GM23338 (cell line): ENCODE data around the gene PAN2. TPM values are rescaled to one million over a fixed set of nuclear protein-coding genes. Genes with fewer than 3 reads are reported as not detected.

Experiments
- ATAC-seq: fragments of 200-7000 bp; cut with Tn5 transposase; 3 replicates; pipeline ENCODE4 v1.9.1; 2020
- DNase-seq: peaks from one replicate; pipeline ENCODE4 v3.0.0-alpha.2; 2015; ENCODE audit warnings: low spot score
- H2AFZ ChIP-seq: fragments of 200-600 bp; sonication (generic); 2 replicates; pipeline ENCODE4 v1.8.0; 2016; ENCODE audit warnings: antibody characterized with exemption, mild to moderate bottlenecking, moderate library complexity
- H3F3A ChIP-seq: fragments of 200-600 bp; sonication (generic); replicated peaks from 2 replicates; pipeline ENCODE4 v1.8.0; 2017; ENCODE audit warnings: antibody characterized with exemption, mixed run types, low read depth
- H3K27ac ChIP-seq: fragments of 200-600 bp; sonication (generic); 2 replicates; pipeline ENCODE4 v1.6.1; 2016; ENCODE audit warnings: low read depth
- H3K27me3 ChIP-seq: fragments of 200-600 bp; sonication (generic); 2 replicates; pipeline ENCODE4 v1.8.0; 2016; ENCODE audit warnings: mild to moderate bottlenecking, mixed run types, moderate library complexity; ENCODE audit not compliant: insufficient read depth
- H3K36me3 ChIP-seq: fragments of 200-600 bp; sonication (generic); 2 replicates; pipeline ENCODE4 v1.8.0; 2016; ENCODE audit warnings: mild to moderate bottlenecking; ENCODE audit not compliant: insufficient read depth
- H3K4me1 ChIP-seq: fragments of 200-600 bp; sonication (generic); 2 replicates; pipeline ENCODE4 v1.8.0; 2016; ENCODE audit warnings: mild to moderate bottlenecking, moderate library complexity; ENCODE audit not compliant: insufficient read depth
- H3K4me2 ChIP-seq: fragments of 200-600 bp; sonication (generic); 2 replicates; pipeline ENCODE4 v1.7.1; 2017; ENCODE audit warnings: mixed run types
- H3K4me3 ChIP-seq: fragments of 200-600 bp; sonication (generic); 2 replicates; pipeline ENCODE4 v1.6.1; 2016; ENCODE audit warnings: mixed run types
- H3K79me2 ChIP-seq: fragments of 200-600 bp; sonication (generic); replicated peaks from 2 replicates; pipeline ENCODE4 v1.8.0; 2017; ENCODE audit warnings: mild to moderate bottlenecking; ENCODE audit not compliant: insufficient read depth
- H3K9me2 ChIP-seq: fragments of 200-600 bp; sonication (generic); 2 replicates; pipeline ENCODE4 v1.8.0; 2017; ENCODE audit not compliant: insufficient read depth
- H4K20me1 ChIP-seq: fragments of 200-600 bp; sonication (generic); replicated peaks from 2 replicates; pipeline ENCODE4 v1.8.0; 2017; ENCODE audit warnings: mild to moderate bottlenecking; ENCODE audit not compliant: insufficient read depth
- H3K27ac Mint-ChIP-seq: 2 replicates; pipeline ENCODE4 v1.8.0; 2020; ENCODE audit warnings: inconsistent platforms, mild to moderate bottlenecking, moderate library complexity, mixed read lengths
- H3K27me3 Mint-ChIP-seq: 3 replicates; pipeline ENCODE4 v1.8.0; 2022; ENCODE audit warnings: low read depth, mild to moderate bottlenecking, moderate library complexity, mixed read lengths, inconsistent platforms; ENCODE audit not compliant: insufficient read depth, poor library complexity
- H3K36me3 Mint-ChIP-seq: 3 replicates; pipeline ENCODE4 v1.8.0; 2021; ENCODE audit warnings: low read depth, mild to moderate bottlenecking, inconsistent platforms, moderate library complexity, mixed read lengths
- H3K4me1 Mint-ChIP-seq: 3 replicates; pipeline ENCODE4 v1.8.0; 2020; ENCODE audit warnings: mild to moderate bottlenecking, inconsistent platforms, mixed read lengths
- H3K4me3 Mint-ChIP-seq: 3 replicates; pipeline ENCODE4 v1.8.0; 2021; ENCODE audit warnings: moderate library complexity, mild to moderate bottlenecking, inconsistent platforms, mixed read lengths
- H3K9me3 Mint-ChIP-seq: 3 replicates; pipeline ENCODE4 v1.8.0; 2020; ENCODE audit warnings: moderate library complexity, mild to moderate bottlenecking, inconsistent platforms, mixed read lengths
- CREB1 ChIP-seq: fragments of 250-450 bp; sonication (Bioruptor Pico); IDR thresholded peaks from 2 replicates; pipeline ENCODE4 v1.5.0; 2020; ENCODE audit warnings: low read depth, mild to moderate bottlenecking, moderate library complexity
- CTCF ChIP-seq, 2 experiments: fragments of 200-600 bp in 1 of 2; sonication (generic) in 1 of 2; conservative IDR thresholded peaks; 2 replicates each; pipeline versions ENCODE4 v1.5.1 to v1.6.1; 2016 to 2017; ENCODE audit warnings: antibody characterized with exemption in 2 of 2, low read depth in 2 of 2, mild to moderate bottlenecking in 2 of 2, moderate library complexity in 1 of 2
- ETS1 ChIP-seq: IDR thresholded peaks from 2 replicates; pipeline ENCODE4 v1.6.1; 2016; ENCODE audit warnings: antibody characterized with exemption
- EZH2 ChIP-seq: fragments of 200-600 bp; sonication (generic); IDR thresholded peaks from one replicate; pipeline ENCODE4 v1.8.0; 2017; ENCODE audit warnings: antibody characterized with exemption, mild to moderate bottlenecking, low read depth; ENCODE audit not compliant: unreplicated experiment
- EZH2phosphoT487 ChIP-seq: fragments of 200-600 bp; sonication (generic); IDR thresholded peaks from one replicate; pipeline ENCODE4 v1.8.1; 2018; ENCODE audit warnings: antibody characterized with exemption; ENCODE audit not compliant: unreplicated experiment
- JUNB ChIP-seq: IDR thresholded peaks from one replicate; pipeline ENCODE4 v1.6.1; 2016; ENCODE audit warnings: antibody characterized with exemption; ENCODE audit not compliant: unreplicated experiment
- NANOG ChIP-seq: IDR thresholded peaks from 2 replicates; pipeline ENCODE4 v1.6.1; 2016; ENCODE audit warnings: antibody characterized with exemption, borderline replicate concordance
- POLR2AphosphoS5 ChIP-seq: IDR thresholded peaks from 2 replicates; pipeline ENCODE4 v1.6.1; 2016; ENCODE audit warnings: antibody characterized with exemption, low read depth
- STAT1 ChIP-seq: IDR thresholded peaks from one replicate; pipeline ENCODE4 v1.6.1; 2016; ENCODE audit warnings: antibody characterized with exemption; ENCODE audit not compliant: unreplicated experiment
- ZNF114 ChIP-seq: fragments of 250-450 bp; sonication (Bioruptor Pico); IDR thresholded peaks from 2 replicates; pipeline ENCODE4 v1.5.0; 2020; ENCODE audit warnings: mild to moderate bottlenecking, moderate library complexity
- ZNF331 ChIP-seq: fragments of 250-450 bp; sonication (Bioruptor Pico); IDR thresholded peaks from 2 replicates; pipeline ENCODE4 v1.5.0; 2020; ENCODE audit warnings: low read depth, mild to moderate bottlenecking, moderate library complexity
- polyA plus RNA-seq: library from polyadenylated mRNA; unstranded; fragments of >200 nt; fragmentation: Nextera tagmentation; extraction: Ambion mirVana; gene quantifications from 2 replicates; pipeline ENCODE4 v1.2.1, GENCODE V29; 2016
- total RNA-seq: library from RNA; depleted of rRNA; stranded (reverse); fragments of >200 nt; shearing (Covaris generic); gene quantifications from 2 replicates; pipeline ENCODE4 v1.2.3, GENCODE V29; 2014
- TF ChIP-seq, protein P1 (sequence below): fragments of 250-450 bp; sonication (Bioruptor Pico); IDR thresholded peaks from 2 replicates; pipeline ENCODE4 v1.5.0; 2020; ENCODE audit warnings: mild to moderate bottlenecking, moderate library complexity
- TF ChIP-seq, protein P2 (sequence below): IDR thresholded peaks from one replicate; pipeline ENCODE4 v1.6.1; 2018; ENCODE audit warnings: antibody characterized with exemption; ENCODE audit not compliant: unreplicated experiment

PAN2 gene
- total and polyA plus RNA-seq, 2 experiments from 2014 or later, result 11.5 to 27.2 TPM

DNA sequence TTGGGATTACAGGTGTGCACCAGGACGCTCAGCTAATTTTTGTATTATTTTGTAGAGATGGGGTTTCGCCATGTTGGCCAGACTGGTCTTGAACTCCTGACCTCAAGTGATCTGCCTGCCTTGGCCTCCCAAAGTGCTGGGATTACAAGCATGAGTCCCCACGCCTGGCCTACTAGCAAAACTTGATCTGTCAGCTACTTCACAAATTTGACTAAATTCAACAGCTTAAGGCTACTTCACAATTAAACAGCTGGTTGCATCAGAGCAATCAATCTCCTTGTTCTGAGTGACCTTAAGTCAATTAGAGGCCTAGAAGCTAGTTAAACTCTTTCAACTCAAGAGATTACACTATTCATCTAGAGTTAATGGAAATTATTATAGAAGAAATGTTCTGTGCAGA lies 54.9 kb downstream of the PAN2 start:
- Histone ChIP-seq H3K4me3 (no peak overlapping the region), H3K27ac (no peak overlapping the region; the same call in 1 of the 2 replicates), H3K9me2 (no peaks in the 10 kb centered on the region), H4K20me1 (peaks cover 10% of the 10 kb centered on the region), H3K4me2 (no peak overlapping the region), H3K79me2 (no peaks in the 10 kb centered on the region), H3K4me1 (no peaks in the 10 kb centered on the region), H3K27me3 (no peaks in the 10 kb centered on the region), H3F3A (peaks cover 15% of the 10 kb centered on the region), H2AFZ (no peak overlapping the region), H3K36me3 (peaks cover 67% of the 10 kb centered on the region)
- no peaks in the 10 kb centered on the region for H3K4me1 Mint-ChIP-seq
- no peak for DNase-seq
- no peaks in the 10 kb centered on the region for H3K9me3 Mint-ChIP-seq
- H3K27ac Mint-ChIP-seq, result no peak overlapping the region
- H3K27me3 Mint-ChIP-seq, result peaks cover 4% of the 10 kb centered on the region
- TF ChIP-seq CREB1 (CRISPR knock-in tag) (no peak), STAT1 (no peak), NANOG (no peak), POLR2AphosphoS5 (no peak), EZH2phosphoT487 (no peak), ETS1 (no peak), ZNF114 (CRISPR knock-in tag) (no peak), ZNF331 (no peak), EZH2 (no peak), JUNB (no peak), CTCF (conservative IDR thresholded peaks at IDR 0.05; ENCODE audit: low read depth in 2 of 2) (no peak)
- TF ChIP-seq, protein P1, sequence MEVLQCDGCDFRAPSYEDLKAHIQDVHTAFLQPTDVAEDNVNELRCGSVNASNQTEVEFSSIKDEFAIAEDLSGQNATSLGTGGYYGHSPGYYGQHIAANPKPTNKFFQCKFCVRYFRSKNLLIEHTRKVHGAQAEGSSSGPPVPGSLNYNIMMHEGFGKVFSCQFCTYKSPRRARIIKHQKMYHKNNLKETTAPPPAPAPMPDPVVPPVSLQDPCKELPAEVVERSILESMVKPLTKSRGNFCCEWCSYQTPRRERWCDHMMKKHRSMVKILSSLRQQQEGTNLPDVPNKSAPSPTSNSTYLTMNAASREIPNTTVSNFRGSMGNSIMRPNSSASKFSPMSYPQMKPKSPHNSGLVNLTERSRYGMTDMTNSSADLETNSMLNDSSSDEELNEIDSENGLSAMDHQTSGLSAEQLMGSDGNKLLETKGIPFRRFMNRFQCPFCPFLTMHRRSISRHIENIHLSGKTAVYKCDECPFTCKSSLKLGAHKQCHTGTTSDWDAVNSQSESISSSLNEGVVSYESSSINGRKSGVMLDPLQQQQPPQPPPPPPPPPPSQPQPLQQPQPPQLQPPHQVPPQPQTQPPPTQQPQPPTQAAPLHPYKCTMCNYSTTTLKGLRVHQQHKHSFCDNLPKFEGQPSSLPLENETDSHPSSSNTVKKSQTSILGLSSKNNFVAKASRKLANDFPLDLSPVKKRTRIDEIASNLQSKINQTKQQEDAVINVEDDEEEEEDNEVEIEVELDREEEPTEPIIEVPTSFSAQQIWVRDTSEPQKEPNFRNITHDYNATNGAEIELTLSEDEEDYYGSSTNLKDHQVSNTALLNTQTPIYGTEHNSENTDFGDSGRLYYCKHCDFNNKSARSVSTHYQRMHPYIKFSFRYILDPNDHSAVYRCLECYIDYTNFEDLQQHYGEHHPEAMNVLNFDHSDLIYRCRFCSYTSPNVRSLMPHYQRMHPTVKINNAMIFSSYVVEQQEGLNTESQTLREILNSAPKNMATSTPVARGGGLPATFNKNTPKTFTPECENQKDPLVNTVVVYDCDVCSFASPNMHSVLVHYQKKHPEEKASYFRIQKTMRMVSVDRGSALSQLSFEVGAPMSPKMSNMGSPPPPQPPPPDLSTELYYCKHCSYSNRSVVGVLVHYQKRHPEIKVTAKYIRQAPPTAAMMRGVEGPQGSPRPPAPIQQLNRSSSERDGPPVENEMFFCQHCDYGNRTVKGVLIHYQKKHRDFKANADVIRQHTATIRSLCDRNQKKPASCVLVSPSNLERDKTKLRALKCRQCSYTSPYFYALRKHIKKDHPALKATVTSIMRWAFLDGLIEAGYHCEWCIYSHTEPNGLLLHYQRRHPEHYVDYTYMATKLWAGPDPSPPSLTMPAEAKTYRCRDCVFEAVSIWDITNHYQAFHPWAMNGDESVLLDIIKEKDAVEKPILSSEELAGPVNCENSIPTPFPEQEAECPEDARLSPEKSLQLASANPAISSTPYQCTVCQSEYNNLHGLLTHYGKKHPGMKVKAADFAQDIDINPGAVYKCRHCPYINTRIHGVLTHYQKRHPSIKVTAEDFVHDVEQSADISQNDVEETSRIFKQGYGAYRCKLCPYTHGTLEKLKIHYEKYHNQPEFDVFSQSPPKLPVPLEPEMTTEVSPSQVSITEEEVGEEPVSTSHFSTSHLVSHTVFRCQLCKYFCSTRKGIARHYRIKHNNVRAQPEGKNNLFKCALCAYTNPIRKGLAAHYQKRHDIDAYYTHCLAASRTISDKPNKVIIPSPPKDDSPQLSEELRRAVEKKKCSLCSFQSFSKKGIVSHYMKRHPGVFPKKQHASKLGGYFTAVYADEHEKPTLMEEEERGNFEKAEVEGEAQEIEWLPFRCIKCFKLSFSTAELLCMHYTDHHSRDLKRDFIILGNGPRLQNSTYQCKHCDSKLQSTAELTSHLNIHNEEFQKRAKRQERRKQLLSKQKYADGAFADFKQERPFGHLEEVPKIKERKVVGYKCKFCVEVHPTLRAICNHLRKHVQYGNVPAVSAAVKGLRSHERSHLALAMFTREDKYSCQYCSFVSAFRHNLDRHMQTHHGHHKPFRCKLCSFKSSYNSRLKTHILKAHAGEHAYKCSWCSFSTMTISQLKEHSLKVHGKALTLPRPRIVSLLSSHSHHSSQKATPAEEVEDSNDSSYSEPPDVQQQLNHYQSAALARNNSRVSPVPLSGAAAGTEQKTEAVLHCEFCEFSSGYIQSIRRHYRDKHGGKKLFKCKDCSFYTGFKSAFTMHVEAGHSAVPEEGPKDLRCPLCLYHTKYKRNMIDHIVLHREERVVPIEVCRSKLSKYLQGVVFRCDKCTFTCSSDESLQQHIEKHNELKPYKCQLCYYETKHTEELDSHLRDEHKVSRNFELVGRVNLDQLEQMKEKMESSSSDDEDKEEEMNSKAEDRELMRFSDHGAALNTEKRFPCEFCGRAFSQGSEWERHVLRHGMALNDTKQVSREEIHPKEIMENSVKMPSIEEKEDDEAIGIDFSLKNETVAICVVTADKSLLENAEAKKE, result no peak
- TF ChIP-seq, protein P2, sequence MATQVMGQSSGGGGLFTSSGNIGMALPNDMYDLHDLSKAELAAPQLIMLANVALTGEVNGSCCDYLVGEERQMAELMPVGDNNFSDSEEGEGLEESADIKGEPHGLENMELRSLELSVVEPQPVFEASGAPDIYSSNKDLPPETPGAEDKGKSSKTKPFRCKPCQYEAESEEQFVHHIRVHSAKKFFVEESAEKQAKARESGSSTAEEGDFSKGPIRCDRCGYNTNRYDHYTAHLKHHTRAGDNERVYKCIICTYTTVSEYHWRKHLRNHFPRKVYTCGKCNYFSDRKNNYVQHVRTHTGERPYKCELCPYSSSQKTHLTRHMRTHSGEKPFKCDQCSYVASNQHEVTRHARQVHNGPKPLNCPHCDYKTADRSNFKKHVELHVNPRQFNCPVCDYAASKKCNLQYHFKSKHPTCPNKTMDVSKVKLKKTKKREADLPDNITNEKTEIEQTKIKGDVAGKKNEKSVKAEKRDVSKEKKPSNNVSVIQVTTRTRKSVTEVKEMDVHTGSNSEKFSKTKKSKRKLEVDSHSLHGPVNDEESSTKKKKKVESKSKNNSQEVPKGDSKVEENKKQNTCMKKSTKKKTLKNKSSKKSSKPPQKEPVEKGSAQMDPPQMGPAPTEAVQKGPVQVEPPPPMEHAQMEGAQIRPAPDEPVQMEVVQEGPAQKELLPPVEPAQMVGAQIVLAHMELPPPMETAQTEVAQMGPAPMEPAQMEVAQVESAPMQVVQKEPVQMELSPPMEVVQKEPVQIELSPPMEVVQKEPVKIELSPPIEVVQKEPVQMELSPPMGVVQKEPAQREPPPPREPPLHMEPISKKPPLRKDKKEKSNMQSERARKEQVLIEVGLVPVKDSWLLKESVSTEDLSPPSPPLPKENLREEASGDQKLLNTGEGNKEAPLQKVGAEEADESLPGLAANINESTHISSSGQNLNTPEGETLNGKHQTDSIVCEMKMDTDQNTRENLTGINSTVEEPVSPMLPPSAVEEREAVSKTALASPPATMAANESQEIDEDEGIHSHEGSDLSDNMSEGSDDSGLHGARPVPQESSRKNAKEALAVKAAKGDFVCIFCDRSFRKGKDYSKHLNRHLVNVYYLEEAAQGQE, result no peak
- no peak overlapping the region for H3K4me3 Mint-ChIP-seq
- ATAC-seq, result no peak
- H3K36me3 Mint-ChIP-seq, result peaks cover 87% of the 10 kb centered on the region
